ENCODE data around the gene SDE2.

DNA sequence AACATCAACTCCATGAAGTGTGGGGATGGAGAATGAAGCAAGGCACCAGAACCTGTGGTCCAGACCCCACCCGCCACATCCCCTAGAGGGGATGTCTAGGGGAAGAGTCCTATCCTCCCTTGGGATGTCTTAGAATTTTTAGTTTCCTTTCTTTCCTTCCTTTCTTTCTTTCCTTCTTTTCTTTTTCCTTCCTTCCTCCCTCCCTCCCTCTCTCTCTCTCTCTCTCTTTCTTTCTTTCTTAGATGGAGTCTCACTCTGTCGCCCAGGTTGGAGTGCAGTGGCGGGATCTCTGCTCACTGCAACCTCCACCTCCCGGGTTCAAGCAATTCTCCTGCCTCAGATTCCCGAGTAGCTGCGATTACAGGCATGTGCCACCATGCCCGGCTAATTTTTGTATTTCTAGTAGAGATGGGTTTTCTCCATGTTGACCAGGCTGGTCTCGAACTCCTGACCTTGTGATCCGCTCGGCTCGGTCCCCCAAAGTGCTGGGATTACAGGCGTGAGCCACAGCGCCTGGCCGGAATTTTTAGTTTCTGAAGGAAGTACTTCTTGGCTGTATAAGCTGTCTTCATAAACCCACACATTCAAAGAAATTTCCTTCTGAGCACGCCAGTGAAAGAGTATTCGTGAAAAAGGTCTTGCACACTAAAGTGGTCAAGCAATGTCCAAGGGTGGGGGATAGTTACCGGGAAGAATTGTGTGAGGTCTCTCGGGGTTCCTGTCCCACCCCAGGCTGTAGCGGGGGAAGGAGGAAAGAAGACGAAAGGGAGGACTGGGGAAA is 37.3 kb downstream of the SDE2 start:
- TF ChIP-seq POLR2A (IDR thresholded peaks at IDR 0.05), result no peak
- TF ChIP-seq, protein P1, sequence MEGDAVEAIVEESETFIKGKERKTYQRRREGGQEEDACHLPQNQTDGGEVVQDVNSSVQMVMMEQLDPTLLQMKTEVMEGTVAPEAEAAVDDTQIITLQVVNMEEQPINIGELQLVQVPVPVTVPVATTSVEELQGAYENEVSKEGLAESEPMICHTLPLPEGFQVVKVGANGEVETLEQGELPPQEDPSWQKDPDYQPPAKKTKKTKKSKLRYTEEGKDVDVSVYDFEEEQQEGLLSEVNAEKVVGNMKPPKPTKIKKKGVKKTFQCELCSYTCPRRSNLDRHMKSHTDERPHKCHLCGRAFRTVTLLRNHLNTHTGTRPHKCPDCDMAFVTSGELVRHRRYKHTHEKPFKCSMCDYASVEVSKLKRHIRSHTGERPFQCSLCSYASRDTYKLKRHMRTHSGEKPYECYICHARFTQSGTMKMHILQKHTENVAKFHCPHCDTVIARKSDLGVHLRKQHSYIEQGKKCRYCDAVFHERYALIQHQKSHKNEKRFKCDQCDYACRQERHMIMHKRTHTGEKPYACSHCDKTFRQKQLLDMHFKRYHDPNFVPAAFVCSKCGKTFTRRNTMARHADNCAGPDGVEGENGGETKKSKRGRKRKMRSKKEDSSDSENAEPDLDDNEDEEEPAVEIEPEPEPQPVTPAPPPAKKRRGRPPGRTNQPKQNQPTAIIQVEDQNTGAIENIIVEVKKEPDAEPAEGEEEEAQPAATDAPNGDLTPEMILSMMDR (IDR thresholded peaks at IDR 0.05), result no peak
